C4-2B (cell line): Measurements from ENCODE around the gene SKP2.
A peak's percentile ranks its signal among the peaks of the same experiment; 100 is the strongest.

Experiments used
- H3K27ac ChIP-seq: fragments of 450-650 bp; 2 replicates; pipeline ENCODE4 v1.5.1; 2017
- CTCF ChIP-seq: fragments of 450-650 bp; conservative IDR thresholded peaks from 2 replicates; pipeline ENCODE4 v1.5.1; 2017; ENCODE audit warnings: mild to moderate bottlenecking
- ZFX ChIP-seq: fragments of 450-650 bp; IDR thresholded peaks from 2 replicates; pipeline ENCODE4 v1.6.1; 2017

Gene SKP2

GRCh38 chr5:36206913-36207312 is 55.0 kb downstream of the SKP2 start:
- TF ChIP-seq CTCF (no peak), ZFX (no peak)
- H3K27ac ChIP-seq = no peak overlapping the region

- no peak for TF ChIP-seq ZFX
- no peak overlapping the region for H3K27ac ChIP-seq
Observed at GRCh38 chr5:36208786-36209185, 56.9 kb downstream of the SKP2 start.

- H3K27ac ChIP-seq = no peak overlapping the region
- TF ChIP-seq CTCF (no peak), ZFX (no peak)
Observed at GRCh38 chr5:36209664-36210063, 57.8 kb downstream of the SKP2 start.

GRCh38 chr5:36214436-36214835 is 62.5 kb downstream of the SKP2 start:
- no peak for TF ChIP-seq ZFX
- TF ChIP-seq CTCF = 0 out of 2 replicates have a peak, but pooled peaks have one; percentile 9
- no peak overlapping the region for H3K27ac ChIP-seq

- no peak overlapping the region for H3K27ac ChIP-seq
- no peak for TF ChIP-seq CTCF
- no peak for TF ChIP-seq ZFX
Observed at GRCh38 chr5:36215910-36216309, 64.0 kb downstream of the SKP2 start.

- no peak overlapping the region for H3K27ac ChIP-seq
- TF ChIP-seq CTCF = no peak
- TF ChIP-seq ZFX = no peak
Observed at GRCh38 chr5:36217567-36217966, 65.7 kb downstream of the SKP2 start.

- TF ChIP-seq ZFX (no peak), CTCF (no peak)
- no peak overlapping the region for H3K27ac ChIP-seq
Observed at GRCh38 chr5:36217988-36218387, 66.1 kb downstream of the SKP2 start.

GRCh38 chr5:36222620-36223019 is 70.7 kb downstream of the SKP2 start:
- no peak overlapping the region for H3K27ac ChIP-seq
- no peak for TF ChIP-seq ZFX
- TF ChIP-seq CTCF = no peak
